ENCODE measurements around the gene IL1R2.

GRCh38 chr2:102016399-102016955 lies 24.7 kb downstream of the IL1R2 start:
- TF ChIP-seq, protein P1, sequence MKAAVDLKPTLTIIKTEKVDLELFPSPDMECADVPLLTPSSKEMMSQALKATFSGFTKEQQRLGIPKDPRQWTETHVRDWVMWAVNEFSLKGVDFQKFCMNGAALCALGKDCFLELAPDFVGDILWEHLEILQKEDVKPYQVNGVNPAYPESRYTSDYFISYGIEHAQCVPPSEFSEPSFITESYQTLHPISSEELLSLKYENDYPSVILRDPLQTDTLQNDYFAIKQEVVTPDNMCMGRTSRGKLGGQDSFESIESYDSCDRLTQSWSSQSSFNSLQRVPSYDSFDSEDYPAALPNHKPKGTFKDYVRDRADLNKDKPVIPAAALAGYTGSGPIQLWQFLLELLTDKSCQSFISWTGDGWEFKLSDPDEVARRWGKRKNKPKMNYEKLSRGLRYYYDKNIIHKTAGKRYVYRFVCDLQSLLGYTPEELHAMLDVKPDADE (IDR thresholded peaks at IDR 0.05): no peak
- no peak for TF ChIP-seq CTCF (conservative IDR thresholded peaks at IDR 0.05; ENCODE audit: low read depth in 2 of 2)
- no peak for TF ChIP-seq EZH2 (IDR thresholded peaks at IDR 0.05; ENCODE audit: low read depth, unreplicated experiment)
- TF ChIP-seq CREB1 (CRISPR knock-in tag; IDR thresholded peaks at IDR 0.05; ENCODE audit: low read depth): no peak
- TF ChIP-seq JUNB (IDR thresholded peaks at IDR 0.05; ENCODE audit: unreplicated experiment): no peak
- no peak for TF ChIP-seq POLR2AphosphoS5 (IDR thresholded peaks at IDR 0.05; ENCODE audit: low read depth)
- TF ChIP-seq STAT1 (IDR thresholded peaks at IDR 0.05; ENCODE audit: unreplicated experiment): no peak
- TF ChIP-seq EZH2phosphoT487 (IDR thresholded peaks at IDR 0.05; ENCODE audit: unreplicated experiment): no peak
- TF ChIP-seq, protein P2, sequence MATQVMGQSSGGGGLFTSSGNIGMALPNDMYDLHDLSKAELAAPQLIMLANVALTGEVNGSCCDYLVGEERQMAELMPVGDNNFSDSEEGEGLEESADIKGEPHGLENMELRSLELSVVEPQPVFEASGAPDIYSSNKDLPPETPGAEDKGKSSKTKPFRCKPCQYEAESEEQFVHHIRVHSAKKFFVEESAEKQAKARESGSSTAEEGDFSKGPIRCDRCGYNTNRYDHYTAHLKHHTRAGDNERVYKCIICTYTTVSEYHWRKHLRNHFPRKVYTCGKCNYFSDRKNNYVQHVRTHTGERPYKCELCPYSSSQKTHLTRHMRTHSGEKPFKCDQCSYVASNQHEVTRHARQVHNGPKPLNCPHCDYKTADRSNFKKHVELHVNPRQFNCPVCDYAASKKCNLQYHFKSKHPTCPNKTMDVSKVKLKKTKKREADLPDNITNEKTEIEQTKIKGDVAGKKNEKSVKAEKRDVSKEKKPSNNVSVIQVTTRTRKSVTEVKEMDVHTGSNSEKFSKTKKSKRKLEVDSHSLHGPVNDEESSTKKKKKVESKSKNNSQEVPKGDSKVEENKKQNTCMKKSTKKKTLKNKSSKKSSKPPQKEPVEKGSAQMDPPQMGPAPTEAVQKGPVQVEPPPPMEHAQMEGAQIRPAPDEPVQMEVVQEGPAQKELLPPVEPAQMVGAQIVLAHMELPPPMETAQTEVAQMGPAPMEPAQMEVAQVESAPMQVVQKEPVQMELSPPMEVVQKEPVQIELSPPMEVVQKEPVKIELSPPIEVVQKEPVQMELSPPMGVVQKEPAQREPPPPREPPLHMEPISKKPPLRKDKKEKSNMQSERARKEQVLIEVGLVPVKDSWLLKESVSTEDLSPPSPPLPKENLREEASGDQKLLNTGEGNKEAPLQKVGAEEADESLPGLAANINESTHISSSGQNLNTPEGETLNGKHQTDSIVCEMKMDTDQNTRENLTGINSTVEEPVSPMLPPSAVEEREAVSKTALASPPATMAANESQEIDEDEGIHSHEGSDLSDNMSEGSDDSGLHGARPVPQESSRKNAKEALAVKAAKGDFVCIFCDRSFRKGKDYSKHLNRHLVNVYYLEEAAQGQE (IDR thresholded peaks at IDR 0.05; ENCODE audit: unreplicated experiment): no peak
- TF ChIP-seq ZNF114 (CRISPR knock-in tag; IDR thresholded peaks at IDR 0.05): no peak
- TF ChIP-seq ZNF331 (CRISPR knock-in tag; IDR thresholded peaks at IDR 0.05; ENCODE audit: low read depth): no peak
- TF ChIP-seq NANOG (IDR thresholded peaks at IDR 0.05; ENCODE audit: borderline replicate concordance): no peak
- TF ChIP-seq, protein P3, sequence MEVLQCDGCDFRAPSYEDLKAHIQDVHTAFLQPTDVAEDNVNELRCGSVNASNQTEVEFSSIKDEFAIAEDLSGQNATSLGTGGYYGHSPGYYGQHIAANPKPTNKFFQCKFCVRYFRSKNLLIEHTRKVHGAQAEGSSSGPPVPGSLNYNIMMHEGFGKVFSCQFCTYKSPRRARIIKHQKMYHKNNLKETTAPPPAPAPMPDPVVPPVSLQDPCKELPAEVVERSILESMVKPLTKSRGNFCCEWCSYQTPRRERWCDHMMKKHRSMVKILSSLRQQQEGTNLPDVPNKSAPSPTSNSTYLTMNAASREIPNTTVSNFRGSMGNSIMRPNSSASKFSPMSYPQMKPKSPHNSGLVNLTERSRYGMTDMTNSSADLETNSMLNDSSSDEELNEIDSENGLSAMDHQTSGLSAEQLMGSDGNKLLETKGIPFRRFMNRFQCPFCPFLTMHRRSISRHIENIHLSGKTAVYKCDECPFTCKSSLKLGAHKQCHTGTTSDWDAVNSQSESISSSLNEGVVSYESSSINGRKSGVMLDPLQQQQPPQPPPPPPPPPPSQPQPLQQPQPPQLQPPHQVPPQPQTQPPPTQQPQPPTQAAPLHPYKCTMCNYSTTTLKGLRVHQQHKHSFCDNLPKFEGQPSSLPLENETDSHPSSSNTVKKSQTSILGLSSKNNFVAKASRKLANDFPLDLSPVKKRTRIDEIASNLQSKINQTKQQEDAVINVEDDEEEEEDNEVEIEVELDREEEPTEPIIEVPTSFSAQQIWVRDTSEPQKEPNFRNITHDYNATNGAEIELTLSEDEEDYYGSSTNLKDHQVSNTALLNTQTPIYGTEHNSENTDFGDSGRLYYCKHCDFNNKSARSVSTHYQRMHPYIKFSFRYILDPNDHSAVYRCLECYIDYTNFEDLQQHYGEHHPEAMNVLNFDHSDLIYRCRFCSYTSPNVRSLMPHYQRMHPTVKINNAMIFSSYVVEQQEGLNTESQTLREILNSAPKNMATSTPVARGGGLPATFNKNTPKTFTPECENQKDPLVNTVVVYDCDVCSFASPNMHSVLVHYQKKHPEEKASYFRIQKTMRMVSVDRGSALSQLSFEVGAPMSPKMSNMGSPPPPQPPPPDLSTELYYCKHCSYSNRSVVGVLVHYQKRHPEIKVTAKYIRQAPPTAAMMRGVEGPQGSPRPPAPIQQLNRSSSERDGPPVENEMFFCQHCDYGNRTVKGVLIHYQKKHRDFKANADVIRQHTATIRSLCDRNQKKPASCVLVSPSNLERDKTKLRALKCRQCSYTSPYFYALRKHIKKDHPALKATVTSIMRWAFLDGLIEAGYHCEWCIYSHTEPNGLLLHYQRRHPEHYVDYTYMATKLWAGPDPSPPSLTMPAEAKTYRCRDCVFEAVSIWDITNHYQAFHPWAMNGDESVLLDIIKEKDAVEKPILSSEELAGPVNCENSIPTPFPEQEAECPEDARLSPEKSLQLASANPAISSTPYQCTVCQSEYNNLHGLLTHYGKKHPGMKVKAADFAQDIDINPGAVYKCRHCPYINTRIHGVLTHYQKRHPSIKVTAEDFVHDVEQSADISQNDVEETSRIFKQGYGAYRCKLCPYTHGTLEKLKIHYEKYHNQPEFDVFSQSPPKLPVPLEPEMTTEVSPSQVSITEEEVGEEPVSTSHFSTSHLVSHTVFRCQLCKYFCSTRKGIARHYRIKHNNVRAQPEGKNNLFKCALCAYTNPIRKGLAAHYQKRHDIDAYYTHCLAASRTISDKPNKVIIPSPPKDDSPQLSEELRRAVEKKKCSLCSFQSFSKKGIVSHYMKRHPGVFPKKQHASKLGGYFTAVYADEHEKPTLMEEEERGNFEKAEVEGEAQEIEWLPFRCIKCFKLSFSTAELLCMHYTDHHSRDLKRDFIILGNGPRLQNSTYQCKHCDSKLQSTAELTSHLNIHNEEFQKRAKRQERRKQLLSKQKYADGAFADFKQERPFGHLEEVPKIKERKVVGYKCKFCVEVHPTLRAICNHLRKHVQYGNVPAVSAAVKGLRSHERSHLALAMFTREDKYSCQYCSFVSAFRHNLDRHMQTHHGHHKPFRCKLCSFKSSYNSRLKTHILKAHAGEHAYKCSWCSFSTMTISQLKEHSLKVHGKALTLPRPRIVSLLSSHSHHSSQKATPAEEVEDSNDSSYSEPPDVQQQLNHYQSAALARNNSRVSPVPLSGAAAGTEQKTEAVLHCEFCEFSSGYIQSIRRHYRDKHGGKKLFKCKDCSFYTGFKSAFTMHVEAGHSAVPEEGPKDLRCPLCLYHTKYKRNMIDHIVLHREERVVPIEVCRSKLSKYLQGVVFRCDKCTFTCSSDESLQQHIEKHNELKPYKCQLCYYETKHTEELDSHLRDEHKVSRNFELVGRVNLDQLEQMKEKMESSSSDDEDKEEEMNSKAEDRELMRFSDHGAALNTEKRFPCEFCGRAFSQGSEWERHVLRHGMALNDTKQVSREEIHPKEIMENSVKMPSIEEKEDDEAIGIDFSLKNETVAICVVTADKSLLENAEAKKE (CRISPR knock-in tag; IDR thresholded peaks at IDR 0.05): no peak

Data from GM23338 (cell line).